Measurements from ENCODE around the gene BID.
"Not testable (repeated sequence)": the region's sequence is repeated elsewhere in the genome, so short reads cannot be mapped to it uniquely, and the experiment has no call there.

- TF ChIP-seq EP300 (IDR thresholded peaks at IDR 0.05; ENCODE audit: borderline replicate concordance in 1 of 2, control insufficient read depth in 1 of 2, low read depth in 2 of 2, low read length in 2 of 2); CTCF (IDR thresholded peaks at IDR 0.05 in 2 of 3, conservative IDR thresholded peaks at IDR 0.05 in 1 of 3; ENCODE audit: control insufficient read depth in 2 of 3, extremely low read depth in 1 of 3, insufficient read depth in 1 of 3, low read depth in 3 of 3, low read length in 3 of 3); WRNIP1 (IDR thresholded peaks at IDR 0.05; ENCODE audit: borderline replicate concordance, low read depth, low read length); NKRF (conservative IDR thresholded peaks at IDR 0.05); FOXM1 (IDR thresholded peaks at IDR 0.05; ENCODE audit: low read depth, low read length); SPI1 (IDR thresholded peaks at IDR 0.05; ENCODE audit: borderline replicate concordance, insufficient read depth, low read depth, low read length); SMC3 (IDR thresholded peaks at IDR 0.05; ENCODE audit: borderline replicate concordance, low read length); CEBPB (IDR thresholded peaks at IDR 0.05; ENCODE audit: borderline replicate concordance in 1 of 2, low read depth in 2 of 2, low read length in 2 of 2); ZNF274 (IDR thresholded peaks at IDR 0.05; ENCODE audit: insufficient read depth, insufficient read length): not testable (repeated sequence)
- TF ChIP-seq, protein P1, sequence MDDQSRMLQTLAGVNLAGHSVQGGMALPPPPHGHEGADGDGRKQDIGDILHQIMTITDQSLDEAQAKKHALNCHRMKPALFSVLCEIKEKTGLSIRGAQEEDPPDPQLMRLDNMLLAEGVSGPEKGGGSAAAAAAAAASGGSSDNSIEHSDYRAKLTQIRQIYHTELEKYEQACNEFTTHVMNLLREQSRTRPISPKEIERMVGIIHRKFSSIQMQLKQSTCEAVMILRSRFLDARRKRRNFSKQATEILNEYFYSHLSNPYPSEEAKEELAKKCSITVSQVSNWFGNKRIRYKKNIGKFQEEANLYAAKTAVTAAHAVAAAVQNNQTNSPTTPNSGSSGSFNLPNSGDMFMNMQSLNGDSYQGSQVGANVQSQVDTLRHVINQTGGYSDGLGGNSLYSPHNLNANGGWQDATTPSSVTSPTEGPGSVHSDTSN (IDR thresholded peaks at IDR 0.05; ENCODE audit: insufficient replicate concordance, low read depth, low read length) = not testable (repeated sequence)
These were observed 10.8 kb downstream of the BID start for GRCh38 chr22:17763442-17763841.

All from GM12878 (cell line).